ENCODE results near the gene AGFG1.
"Not testable (repeated sequence)": the region's sequence is repeated elsewhere in the genome, so short reads cannot be mapped to it uniquely, and the experiment has no call there.

Gene AGFG1

DNA sequence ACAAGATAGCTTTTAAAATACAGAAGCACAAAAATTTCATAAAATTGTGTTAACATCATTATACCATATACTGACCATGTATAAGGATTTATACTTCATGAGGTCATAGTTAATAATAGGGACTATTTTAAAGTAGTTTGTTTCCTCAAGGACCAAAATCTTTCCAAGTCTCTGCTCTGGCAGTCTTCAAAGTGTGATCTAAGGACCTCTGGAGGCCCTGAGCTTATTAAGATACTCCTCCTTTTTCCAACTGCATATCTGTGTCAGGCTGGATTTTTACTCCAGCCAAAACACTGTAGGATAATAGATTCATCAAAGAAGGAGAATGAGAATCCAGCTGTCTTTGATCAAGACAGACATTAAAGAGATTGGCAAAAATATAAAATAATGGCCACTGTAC, 125.1 kb downstream of the AGFG1 start:
- FAIRE-seq (no peak), DNase-seq (ENCODE audit: extremely low spot score, insufficient read length, low read depth) (no peak)

DNA sequence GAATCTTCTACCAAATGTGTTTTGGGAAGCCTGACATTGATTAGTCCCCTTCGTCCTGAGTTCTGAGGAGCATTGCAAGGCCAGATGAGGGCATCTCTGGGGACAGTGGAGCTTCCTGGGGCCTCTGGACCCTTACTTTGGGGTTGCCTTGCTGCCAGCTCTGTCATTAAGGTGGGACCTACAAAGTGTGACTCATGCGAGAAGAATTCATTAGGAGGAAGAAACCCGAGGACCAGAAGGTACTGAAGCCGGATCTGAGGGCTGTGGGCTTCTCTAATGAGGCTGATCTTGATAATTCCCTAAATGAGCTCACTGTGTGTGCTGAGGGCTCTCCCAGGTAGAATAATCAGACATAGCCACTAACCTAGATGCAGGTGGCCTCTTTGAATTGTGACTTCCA, 126.0 kb downstream of the AGFG1 start:
- DNase-seq (ENCODE audit: extremely low spot score, insufficient read length, low read depth) = no peak
- no peak for FAIRE-seq

GRCh38 chr2:227598835-227599503, 127.0 kb downstream of the AGFG1 start, which contains the start of gene SCYGR2:
TSS of gene SCYGR2 (plus strand) at chr2:227598893. CDS start at chr2:227598893, 0 bp downstream.
- FAIRE-seq; DNase-seq (ENCODE audit: extremely low spot score, insufficient read length, low read depth): not testable (repeated sequence)

DNA sequence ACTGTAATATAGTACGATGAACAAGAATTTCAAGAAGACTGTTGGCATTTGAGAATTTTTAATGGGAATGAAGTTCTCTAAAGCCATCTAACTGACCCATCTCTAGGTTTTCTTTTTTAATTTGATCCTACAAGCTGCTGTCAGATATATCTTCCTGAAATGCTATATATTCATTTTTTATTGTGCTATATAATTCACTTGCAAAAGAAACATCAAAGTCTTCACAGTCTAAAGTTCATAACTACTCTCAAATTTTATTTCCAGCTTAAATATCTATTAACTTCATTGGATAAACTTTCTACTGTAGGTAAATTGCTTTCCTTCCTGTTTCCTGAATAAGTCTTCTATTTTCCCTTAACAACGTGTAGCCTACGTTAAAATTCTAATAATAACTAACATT, 130.4 kb downstream of the AGFG1 start:
- no peak for DNase-seq (ENCODE audit: extremely low spot score, insufficient read length, low read depth)

DNA sequence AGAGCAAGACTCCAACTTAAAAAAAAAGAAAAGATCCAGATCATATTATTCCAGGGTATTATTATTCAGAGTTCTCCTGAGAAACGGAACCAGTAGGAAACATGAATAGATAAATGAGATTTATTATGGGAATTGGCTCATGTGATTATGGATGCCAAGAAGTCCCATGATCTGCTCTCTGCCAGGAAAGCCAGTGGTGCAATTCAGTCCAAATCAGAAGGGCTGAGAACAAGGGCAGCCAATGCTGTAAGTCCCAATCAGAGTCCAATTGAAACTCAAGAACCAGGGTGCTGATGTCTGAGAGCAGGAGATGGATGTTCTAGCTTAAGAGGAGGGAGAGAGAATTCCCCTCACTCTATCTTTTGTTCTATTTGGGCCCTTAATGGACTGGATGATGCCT, 134.5 kb downstream of the AGFG1 start:
- FAIRE-seq (no peak), DNase-seq (ENCODE audit: extremely low spot score, insufficient read length, low read depth) (no peak)

More for the DNA sequence above, 130.4 kb downstream of the AGFG1 start:
- FAIRE-seq = no peak

- DNase-seq (ENCODE audit: extremely low spot score, insufficient read length, low read depth) = no peak
- FAIRE-seq = no peak
These were observed 136.0 kb downstream of the AGFG1 start for GRCh38 chr2:227607941-227608340.

GRCh38 chr2:227608561-227609338, 136.8 kb downstream of the AGFG1 start:
- peak; percentile 39 for FAIRE-seq
- no peak for DNase-seq (ENCODE audit: extremely low spot score, insufficient read length, low read depth)

GRCh38 chr2:227610123-227610522, 138.2 kb downstream of the AGFG1 start:
- DNase-seq (ENCODE audit: extremely low spot score, insufficient read length, low read depth) (no peak), FAIRE-seq (no peak)
